Ishikawa (cell line): ENCODE measurements around the gene CHN1.

Experiments
- CEBPB ChIP-seq: IDR thresholded peaks from 2 replicates; pipeline ENCODE4 v1.6.1; 2012
- CREB1 ChIP-seq: IDR thresholded peaks from 2 replicates; pipeline ENCODE4 v1.6.1; 2012; ENCODE audit warnings: low read depth
- EGR1 ChIP-seq: IDR thresholded peaks from 2 replicates; pipeline ENCODE4 v1.6.1; 2012
- EP300 ChIP-seq: IDR thresholded peaks from 2 replicates; pipeline ENCODE4 v1.6.1; 2012; ENCODE audit warnings: borderline replicate concordance
- FOXM1 ChIP-seq: IDR thresholded peaks from 2 replicates; pipeline ENCODE4 v1.6.1; 2012; ENCODE audit warnings: low read depth, borderline replicate concordance
- NFIC ChIP-seq: IDR thresholded peaks from 2 replicates; pipeline ENCODE4 v1.6.1; 2012
- RAD21 ChIP-seq: IDR thresholded peaks from 2 replicates; pipeline ENCODE4 v1.6.1; 2012; ENCODE audit warnings: low read depth
- TAF1 ChIP-seq: IDR thresholded peaks from 2 replicates; pipeline ENCODE4 v1.6.1; 2012; ENCODE audit warnings: low read depth, mild to moderate bottlenecking
- TCF12 ChIP-seq: IDR thresholded peaks from 2 replicates; pipeline ENCODE4 v1.6.1; 2012; ENCODE audit warnings: low read depth
- TEAD4 ChIP-seq: IDR thresholded peaks from 2 replicates; pipeline ENCODE4 v1.6.1; 2012
- YY1 ChIP-seq: IDR thresholded peaks from 2 replicates; pipeline ENCODE4 v1.6.1; 2012; ENCODE audit warnings: low read depth
- ZBTB7A ChIP-seq: IDR thresholded peaks from 2 replicates; pipeline ENCODE4 v1.6.1; 2012; ENCODE audit warnings: low read depth
- TF ChIP-seq, protein P1 (sequence below): IDR thresholded peaks from 2 replicates; pipeline ENCODE4 v1.6.1; 2012
- TF ChIP-seq, protein P2 (sequence below): IDR thresholded peaks from 2 replicates; pipeline ENCODE4 v1.6.1; 2012; ENCODE audit warnings: low read depth, mild to moderate bottlenecking
- TF ChIP-seq, protein P3 (sequence below): IDR thresholded peaks from 2 replicates; pipeline ENCODE4 v1.6.1; 2012

Gene CHN1

DNA sequence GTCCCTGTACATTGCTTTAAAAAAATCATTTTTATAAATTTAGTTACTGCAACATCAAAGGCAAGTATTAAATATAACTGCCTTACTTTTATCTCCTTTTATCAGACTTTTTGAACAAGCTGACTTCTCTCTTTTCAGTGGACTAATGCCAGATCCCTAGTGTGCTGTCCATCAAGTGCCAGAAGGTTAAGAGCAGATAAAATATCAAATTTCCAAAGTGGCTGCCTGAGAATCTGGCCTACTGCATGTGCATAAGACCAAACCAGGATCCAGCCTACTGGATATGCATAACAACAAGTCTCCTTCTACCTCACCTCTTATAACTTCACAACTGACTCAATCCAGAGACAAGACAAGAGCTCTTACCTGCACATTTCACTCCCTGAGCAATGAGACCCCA is 181.1 kb downstream of the CHN1 start:
- TF ChIP-seq, protein P1, sequence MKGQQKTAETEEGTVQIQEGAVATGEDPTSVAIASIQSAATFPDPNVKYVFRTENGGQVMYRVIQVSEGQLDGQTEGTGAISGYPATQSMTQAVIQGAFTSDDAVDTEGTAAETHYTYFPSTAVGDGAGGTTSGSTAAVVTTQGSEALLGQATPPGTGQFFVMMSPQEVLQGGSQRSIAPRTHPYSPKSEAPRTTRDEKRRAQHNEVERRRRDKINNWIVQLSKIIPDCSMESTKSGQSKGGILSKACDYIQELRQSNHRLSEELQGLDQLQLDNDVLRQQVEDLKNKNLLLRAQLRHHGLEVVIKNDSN, result no peak
- 0 out of 2 replicates have a peak, but pooled peaks have one; percentile 40 for TF ChIP-seq NFIC

DNA sequence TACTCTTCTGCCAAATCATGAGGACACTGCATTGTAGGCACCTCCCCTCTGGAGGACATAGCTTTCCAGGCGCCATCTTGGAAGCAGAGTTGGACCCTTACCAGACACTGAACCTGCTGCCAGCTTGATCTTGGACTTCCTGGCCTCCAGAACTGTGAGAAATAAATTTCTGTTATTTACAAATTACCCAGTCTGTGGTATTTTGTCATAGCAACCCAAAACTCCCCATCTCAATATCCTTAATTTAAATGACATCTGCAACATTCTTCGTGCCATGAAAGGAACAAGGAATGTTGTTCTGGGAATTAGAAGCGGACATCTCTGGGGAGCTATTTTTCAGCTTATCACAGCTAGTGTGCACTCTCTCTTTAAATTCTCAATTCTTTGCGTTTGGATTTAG is 183.6 kb downstream of the CHN1 start:
- TF ChIP-seq, protein P2, sequence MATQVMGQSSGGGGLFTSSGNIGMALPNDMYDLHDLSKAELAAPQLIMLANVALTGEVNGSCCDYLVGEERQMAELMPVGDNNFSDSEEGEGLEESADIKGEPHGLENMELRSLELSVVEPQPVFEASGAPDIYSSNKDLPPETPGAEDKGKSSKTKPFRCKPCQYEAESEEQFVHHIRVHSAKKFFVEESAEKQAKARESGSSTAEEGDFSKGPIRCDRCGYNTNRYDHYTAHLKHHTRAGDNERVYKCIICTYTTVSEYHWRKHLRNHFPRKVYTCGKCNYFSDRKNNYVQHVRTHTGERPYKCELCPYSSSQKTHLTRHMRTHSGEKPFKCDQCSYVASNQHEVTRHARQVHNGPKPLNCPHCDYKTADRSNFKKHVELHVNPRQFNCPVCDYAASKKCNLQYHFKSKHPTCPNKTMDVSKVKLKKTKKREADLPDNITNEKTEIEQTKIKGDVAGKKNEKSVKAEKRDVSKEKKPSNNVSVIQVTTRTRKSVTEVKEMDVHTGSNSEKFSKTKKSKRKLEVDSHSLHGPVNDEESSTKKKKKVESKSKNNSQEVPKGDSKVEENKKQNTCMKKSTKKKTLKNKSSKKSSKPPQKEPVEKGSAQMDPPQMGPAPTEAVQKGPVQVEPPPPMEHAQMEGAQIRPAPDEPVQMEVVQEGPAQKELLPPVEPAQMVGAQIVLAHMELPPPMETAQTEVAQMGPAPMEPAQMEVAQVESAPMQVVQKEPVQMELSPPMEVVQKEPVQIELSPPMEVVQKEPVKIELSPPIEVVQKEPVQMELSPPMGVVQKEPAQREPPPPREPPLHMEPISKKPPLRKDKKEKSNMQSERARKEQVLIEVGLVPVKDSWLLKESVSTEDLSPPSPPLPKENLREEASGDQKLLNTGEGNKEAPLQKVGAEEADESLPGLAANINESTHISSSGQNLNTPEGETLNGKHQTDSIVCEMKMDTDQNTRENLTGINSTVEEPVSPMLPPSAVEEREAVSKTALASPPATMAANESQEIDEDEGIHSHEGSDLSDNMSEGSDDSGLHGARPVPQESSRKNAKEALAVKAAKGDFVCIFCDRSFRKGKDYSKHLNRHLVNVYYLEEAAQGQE, result no peak
- TF ChIP-seq, protein P1, result no peak
- TF ChIP-seq YY1 (no peak), EGR1 (no peak), CREB1 (no peak)
- TF ChIP-seq, protein P3, sequence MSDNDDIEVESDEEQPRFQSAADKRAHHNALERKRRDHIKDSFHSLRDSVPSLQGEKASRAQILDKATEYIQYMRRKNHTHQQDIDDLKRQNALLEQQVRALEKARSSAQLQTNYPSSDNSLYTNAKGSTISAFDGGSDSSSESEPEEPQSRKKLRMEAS, result no peak

DNA sequence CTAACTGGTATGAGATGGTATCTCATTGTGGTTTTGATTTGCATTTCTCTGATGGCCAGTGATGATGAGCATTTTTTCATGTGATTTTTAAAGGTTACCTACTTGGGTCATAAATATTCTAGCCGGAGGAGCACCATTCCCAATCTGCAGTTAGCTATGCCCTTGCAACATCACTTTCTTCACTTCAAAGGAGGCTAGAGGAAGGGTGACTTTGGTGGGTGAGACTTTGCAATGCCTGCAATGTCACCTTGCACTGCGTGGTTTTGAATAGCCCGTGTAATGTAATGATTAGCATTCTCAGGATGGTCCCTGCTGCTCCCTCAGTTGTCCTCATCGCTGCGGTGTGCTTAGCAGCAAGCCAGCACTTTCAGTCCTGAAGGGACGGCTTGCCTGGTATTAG is 184.8 kb downstream of the CHN1 start:
- TF ChIP-seq CREB1 (no peak), EGR1 (no peak), RAD21 (no peak), TEAD4 (no peak), YY1 (no peak), EP300 (no peak), FOXM1 (no peak), NFIC (no peak), ZBTB7A (no peak)

DNA sequence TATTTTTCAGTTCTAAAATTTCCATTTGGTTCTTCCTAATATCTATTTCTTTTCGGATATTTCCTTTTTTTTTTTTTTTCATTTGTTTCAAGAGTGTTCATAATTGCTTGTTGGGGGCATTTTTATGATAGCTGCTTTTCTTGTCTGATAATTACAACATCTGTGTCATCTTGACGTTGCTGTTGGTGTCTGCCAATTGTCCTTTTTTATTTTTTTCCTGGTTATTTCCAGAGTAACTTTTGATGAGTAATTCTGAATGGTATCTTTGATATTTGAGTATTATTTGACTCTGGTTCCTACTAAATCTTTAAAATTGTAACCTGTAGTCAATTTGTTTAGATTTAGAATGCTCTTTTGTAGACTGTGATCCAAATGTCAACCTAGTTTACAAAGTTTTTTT is 189.7 kb downstream of the CHN1 start:
- no peak for TF ChIP-seq TEAD4
- TF ChIP-seq EP300, result no peak
- TF ChIP-seq TCF12, result no peak
- no peak for TF ChIP-seq FOXM1
- TF ChIP-seq CREB1, result no peak
- no peak for TF ChIP-seq TAF1
- no peak for TF ChIP-seq YY1
- TF ChIP-seq, protein P2, result no peak
- TF ChIP-seq CEBPB, result no peak

DNA sequence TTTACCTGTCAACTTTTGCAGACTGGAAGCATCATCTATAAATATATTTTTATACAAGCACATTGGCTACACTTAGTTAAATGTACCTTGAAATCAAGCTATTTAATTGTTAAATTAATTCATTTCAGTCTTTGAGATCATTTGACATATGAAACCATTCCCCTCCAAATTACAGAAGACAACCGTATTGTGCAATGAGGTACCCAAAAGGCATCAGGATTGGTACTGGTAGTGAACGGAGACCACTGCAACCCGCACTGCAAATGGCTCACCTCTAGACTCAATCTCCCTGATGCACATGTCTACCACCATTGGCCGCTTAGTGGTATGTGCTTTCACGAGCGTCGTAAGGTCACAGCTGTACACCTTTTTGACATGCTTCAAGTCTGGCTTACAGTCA is 193.1 kb downstream of the CHN1 start:
- TF ChIP-seq ZBTB7A, result no peak
- TF ChIP-seq YY1, result no peak
- TF ChIP-seq TCF12, result no peak
- TF ChIP-seq RAD21, result no peak
- no peak for TF ChIP-seq TAF1

DNA sequence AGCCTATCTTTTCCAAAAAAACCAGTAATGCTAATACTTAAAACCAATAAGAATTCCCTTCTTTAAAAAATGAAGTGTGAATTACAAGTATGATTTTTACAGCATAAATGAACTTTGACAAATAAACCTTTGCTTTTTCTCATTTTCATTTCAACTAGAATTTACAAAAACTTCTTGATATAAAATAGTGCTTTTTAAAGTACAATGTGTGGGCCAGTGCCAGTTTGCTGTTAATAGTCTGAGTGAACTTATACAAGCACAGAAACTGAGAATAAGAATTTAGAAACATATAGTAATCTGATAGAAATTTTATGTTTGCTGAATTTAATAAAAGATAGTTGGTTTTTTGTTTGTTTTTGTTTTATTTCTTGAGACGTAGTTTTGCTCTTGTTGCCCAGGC is 197.2 kb downstream of the CHN1 start:
- TF ChIP-seq CREB1, result no peak
- TF ChIP-seq, protein P1, result no peak
- TF ChIP-seq, protein P2, result no peak
- TF ChIP-seq TEAD4, result no peak
- TF ChIP-seq ZBTB7A, result no peak
- no peak for TF ChIP-seq TAF1
- no peak for TF ChIP-seq RAD21
- TF ChIP-seq CEBPB, result no peak
